ENCODE measurements around the gene RAPGEF1. TPM values are rescaled to one million over a fixed set of nuclear protein-coding genes. Genes with fewer than 3 reads are reported as not detected.
"Not testable (repeated sequence)": the region's sequence is repeated elsewhere in the genome, so short reads cannot be mapped to it uniquely, and the experiment has no call there.

RAPGEF1 gene
- total and polyA plus RNA-seq, 7 donors, result 72.3 to 319 (median 268) TPM

- no peaks in the 10 kb centered on the region for H3K9me3 ChIP-seq
- TF ChIP-seq, protein P1, sequence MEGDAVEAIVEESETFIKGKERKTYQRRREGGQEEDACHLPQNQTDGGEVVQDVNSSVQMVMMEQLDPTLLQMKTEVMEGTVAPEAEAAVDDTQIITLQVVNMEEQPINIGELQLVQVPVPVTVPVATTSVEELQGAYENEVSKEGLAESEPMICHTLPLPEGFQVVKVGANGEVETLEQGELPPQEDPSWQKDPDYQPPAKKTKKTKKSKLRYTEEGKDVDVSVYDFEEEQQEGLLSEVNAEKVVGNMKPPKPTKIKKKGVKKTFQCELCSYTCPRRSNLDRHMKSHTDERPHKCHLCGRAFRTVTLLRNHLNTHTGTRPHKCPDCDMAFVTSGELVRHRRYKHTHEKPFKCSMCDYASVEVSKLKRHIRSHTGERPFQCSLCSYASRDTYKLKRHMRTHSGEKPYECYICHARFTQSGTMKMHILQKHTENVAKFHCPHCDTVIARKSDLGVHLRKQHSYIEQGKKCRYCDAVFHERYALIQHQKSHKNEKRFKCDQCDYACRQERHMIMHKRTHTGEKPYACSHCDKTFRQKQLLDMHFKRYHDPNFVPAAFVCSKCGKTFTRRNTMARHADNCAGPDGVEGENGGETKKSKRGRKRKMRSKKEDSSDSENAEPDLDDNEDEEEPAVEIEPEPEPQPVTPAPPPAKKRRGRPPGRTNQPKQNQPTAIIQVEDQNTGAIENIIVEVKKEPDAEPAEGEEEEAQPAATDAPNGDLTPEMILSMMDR (IDR thresholded peaks at IDR 0.05), result no peak
- H3K27ac ChIP-seq, result no peak overlapping the region
- H3K36me3 ChIP-seq (ENCODE audit: insufficient read depth in 1 of 2, low read depth in 1 of 2), result no peaks in the 10 kb centered on the region
- H3K27me3 ChIP-seq (ENCODE audit: insufficient read depth in 3 of 3, low read length in 2 of 3), result no peaks in the 10 kb centered on the region
- peaks cover 6% of the 10 kb centered on the region for H3K4me1 ChIP-seq
- no peak overlapping the region for H3K4me3 ChIP-seq
- WGBS, 3 donors, result 56 to 73% (median 57%) methylated on average over 6 of the region's 6 CpGs
- no peak for ATAC-seq
- intact Hi-C loops (cut with DNase I), result no loop called here
- DNase-seq, result no peak
Measured at GRCh38 chr9:131754846-131755245, 15.0 kb upstream of the RAPGEF1 start.

DNA sequence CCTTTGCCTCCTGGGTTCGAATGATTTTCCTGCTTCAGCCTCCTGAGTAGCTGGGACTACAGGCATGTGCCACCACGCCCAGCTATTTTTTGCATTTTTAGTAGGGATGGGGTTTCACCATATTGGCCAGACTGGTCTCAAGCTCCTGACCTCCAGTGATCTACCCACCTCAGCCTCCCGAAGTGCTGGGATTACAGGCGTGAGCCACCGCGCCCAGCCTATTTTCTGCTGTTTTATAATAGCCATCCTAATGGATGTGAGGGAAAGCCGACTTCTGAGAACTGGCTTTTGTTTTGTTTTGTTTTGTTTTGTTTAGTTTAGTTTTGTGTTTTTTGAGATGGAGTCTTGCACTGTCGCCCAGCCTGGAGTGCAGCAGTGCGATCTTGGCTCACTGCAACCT lies 13.9 kb upstream of the RAPGEF1 start:
- ATAC-seq; H3K9me3 ChIP-seq; H3K36me3 ChIP-seq (ENCODE audit: insufficient read depth in 1 of 2, low read depth in 1 of 2); H3K4me3 ChIP-seq; intact Hi-C loops (cut with DNase I); DNase-seq; H3K27ac ChIP-seq; H3K27me3 ChIP-seq (ENCODE audit: insufficient read depth in 3 of 3, low read length in 2 of 3); H3K4me1 ChIP-seq: not testable (repeated sequence)
- 86 to 89% (median 86%) methylated on average over 9 of the region's 9 CpGs for WGBS, 3 donors

DNA sequence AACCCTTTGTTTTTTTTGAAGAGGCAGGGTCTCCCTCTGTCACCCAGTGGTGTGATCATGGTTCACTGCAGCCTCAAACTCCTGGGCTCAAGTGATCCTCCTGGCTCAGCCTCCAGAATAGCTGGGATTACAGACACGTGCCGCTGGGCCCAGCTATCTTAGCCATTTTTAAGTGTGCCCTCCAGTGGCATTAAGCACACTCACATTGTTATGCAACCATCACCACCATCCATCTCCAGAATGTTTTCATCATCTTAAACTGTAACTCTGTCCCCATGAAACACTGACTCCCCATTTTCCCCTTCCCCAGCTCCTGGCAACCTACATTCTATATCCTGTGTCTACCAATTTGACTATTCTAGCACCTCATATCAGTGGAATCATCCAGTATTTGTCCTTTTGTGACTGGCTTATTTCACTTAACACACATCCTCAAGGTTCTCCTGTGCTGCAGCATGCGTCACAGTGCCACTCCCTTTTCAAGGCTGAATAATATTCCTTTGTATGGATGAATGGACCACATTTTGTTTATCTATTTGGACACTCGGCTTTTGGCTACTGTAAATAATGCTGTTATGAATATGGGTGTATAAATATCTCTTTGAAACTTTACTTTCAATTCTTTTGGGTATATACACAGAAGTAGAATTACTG lies 12.5 kb upstream of the RAPGEF1 start:
- H3K27me3 ChIP-seq (ENCODE audit: insufficient read depth in 3 of 3, low read length in 2 of 3), result no peaks in the 10 kb centered on the region
- TF ChIP-seq, protein P1 (IDR thresholded peaks at IDR 0.05), result no peak
- intact Hi-C loops (cut with DNase I), result no loop called here
- 78 to 83% (median 79%) methylated on average over 4 of the region's 4 CpGs for WGBS, 3 donors
- no peak for ATAC-seq
- no peak overlapping the region for H3K4me3 ChIP-seq
- no peaks in the 10 kb centered on the region for H3K9me3 ChIP-seq
- no peaks in the 10 kb centered on the region for H3K4me1 ChIP-seq
- DNase-seq, result no peak
- H3K36me3 ChIP-seq (ENCODE audit: insufficient read depth in 1 of 2, low read depth in 1 of 2), result no peaks in the 10 kb centered on the region
- no peak overlapping the region for H3K27ac ChIP-seq

DNA sequence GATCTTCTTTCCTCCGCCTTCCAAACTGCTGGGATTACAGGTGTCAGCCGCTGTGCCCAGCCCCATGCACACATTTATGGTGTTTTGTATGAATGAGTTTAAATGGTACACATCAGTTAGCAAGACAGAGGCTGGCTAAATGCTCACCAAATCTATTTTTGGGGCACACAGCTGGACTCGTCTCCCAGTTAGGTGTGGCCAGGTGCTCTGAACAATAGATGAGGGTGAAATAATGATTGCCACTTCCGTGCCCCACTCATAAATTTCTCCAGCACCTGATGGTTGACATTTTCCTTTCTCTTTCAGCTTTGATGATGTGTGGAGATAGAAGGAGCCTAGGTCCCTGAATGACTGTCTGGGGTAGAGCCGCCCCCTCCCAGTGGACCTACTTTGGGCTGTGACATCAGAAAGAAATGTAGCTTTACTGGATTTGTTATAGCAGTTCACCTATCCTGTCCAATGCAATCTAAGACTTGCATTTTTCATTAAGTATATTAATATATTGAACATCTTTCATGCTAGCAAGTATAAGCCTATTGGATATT lies 8.6 kb upstream of the RAPGEF1 start:
- no peak overlapping the region for H3K4me3 ChIP-seq
- H3K4me1 ChIP-seq, result no peaks in the 10 kb centered on the region
- TF ChIP-seq, protein P1 (IDR thresholded peaks at IDR 0.05), result no peak
- H3K36me3 ChIP-seq (ENCODE audit: insufficient read depth in 1 of 2, low read depth in 1 of 2), result no peaks in the 10 kb centered on the region
- H3K9me3 ChIP-seq, result no peaks in the 10 kb centered on the region
- DNase-seq (no peak), ATAC-seq (no peak)
- WGBS, 3 donors, result 77 to 81% (median 79%) methylated on average over 5 of the region's 5 CpGs
- no peak overlapping the region for H3K27ac ChIP-seq
- H3K27me3 ChIP-seq (ENCODE audit: insufficient read depth in 3 of 3, low read length in 2 of 3), result no peaks in the 10 kb centered on the region
- intact Hi-C loops (cut with DNase I), result loop anchor here (5.0 to 10.0 kb wide), 3 partner anchors 374 to 404 kb away; no protein-coding TSS in a partner anchor

- no peaks in the 10 kb centered on the region for H3K27me3 ChIP-seq (ENCODE audit: insufficient read depth in 3 of 3, low read length in 2 of 3)
- no peak overlapping the region for H3K27ac ChIP-seq
- no peak overlapping the region for H3K4me3 ChIP-seq
- ATAC-seq, result peak; percentile 61 to 85 (median 84)
- H3K36me3 ChIP-seq (ENCODE audit: insufficient read depth in 1 of 2, low read depth in 1 of 2), result no peaks in the 10 kb centered on the region
- no peak for DNase-seq
- intact Hi-C loops (cut with DNase I), result loop anchor here (5.0 to 10.0 kb wide), 3 partner anchors 373 to 403 kb away; no protein-coding TSS in a partner anchor
- H3K4me1 ChIP-seq, result no peaks in the 10 kb centered on the region
- H3K9me3 ChIP-seq, result no peaks in the 10 kb centered on the region
- TF ChIP-seq, protein P1 (IDR thresholded peaks at IDR 0.05), result peak; percentile 67
- WGBS, 3 donors, result 40 to 41% (median 41%) methylated on average over 5 of the region's 5 CpGs
Measured at GRCh38 chr9:131747352-131747751, 7.5 kb upstream of the RAPGEF1 start.

All from psoas muscle (tissue), 8 donors.